Measurements from ENCODE around the gene PLEKHG3.
"Not testable (repeated sequence)": the region's sequence is repeated elsewhere in the genome, so short reads cannot be mapped to it uniquely, and the experiment has no call there.

PLEKHG3 gene

DNA sequence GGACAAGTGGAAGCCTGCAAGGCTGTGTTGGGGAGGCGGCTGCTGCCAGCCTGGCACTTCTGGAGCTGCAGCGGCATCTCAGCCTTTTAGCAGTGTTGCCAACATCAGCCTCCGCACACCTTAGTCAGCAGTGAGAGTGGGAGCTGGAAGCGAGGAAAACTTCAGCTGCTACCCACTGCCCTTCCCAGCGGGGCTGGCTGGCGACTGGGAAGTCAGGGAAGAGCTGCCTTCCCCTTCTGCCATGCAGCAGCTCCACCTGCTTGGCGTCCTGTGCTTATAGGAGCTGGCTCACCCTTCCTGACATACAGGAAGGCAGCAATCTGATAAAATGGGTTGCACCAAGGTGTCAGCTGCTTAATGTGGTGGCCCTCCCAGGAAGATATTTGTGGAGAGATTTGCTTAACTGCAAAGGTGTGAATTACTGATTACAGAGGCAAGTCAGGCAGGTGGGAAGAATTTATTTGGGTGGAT lies 15.4 kb upstream of the PLEKHG3 start:
- DNase-seq (ENCODE audit: low read depth) = no peak

DNA sequence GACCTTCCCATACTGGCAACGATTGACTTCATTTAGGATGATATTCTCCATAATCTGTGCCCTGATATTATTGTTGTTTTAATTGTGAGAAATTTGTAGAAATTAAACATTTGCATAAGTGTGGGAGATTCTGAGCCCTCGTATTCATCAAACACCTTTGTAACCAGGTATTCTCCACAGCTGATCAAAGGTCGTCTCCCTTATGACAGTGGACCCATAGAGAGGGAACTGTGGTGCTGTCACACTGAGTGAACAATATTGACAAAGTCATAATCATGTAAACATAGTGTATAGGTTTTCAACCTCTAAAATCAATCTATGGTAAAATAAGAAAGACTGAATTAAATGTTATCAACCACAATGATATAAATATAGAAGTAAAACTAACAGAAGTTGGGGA lies 14.9 kb upstream of the PLEKHG3 start:
- DNase-seq (ENCODE audit: low read depth) = no peak

GRCh38 chr14:64690607-64691006 lies 13.6 kb upstream of the PLEKHG3 start:
- DNase-seq (ENCODE audit: low read depth) = not testable (repeated sequence)

DNA sequence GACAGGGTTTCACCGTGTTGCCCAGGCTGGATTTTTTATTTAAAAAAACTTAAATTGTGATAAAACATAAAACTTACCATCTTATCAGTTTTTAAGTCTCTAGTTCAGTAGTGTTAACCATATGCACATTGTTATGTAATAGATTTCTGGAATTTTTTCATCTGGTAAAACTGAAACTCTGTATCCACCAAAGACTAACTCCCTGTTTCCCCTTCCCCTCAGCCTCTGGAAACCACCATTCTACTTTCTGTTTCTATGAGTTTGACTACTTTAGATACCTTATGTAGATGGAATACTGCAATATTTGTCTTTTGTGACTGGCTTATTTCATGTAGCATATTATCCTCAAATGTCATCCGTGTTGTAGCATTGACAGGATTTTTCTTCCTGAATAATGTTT lies 12.8 kb upstream of the PLEKHG3 start:
- no peak for DNase-seq (ENCODE audit: low read depth)

- no peak for DNase-seq (ENCODE audit: low read depth)
Observed at GRCh38 chr14:64692189-64692985, 11.8 kb upstream of the PLEKHG3 start.

DNA sequence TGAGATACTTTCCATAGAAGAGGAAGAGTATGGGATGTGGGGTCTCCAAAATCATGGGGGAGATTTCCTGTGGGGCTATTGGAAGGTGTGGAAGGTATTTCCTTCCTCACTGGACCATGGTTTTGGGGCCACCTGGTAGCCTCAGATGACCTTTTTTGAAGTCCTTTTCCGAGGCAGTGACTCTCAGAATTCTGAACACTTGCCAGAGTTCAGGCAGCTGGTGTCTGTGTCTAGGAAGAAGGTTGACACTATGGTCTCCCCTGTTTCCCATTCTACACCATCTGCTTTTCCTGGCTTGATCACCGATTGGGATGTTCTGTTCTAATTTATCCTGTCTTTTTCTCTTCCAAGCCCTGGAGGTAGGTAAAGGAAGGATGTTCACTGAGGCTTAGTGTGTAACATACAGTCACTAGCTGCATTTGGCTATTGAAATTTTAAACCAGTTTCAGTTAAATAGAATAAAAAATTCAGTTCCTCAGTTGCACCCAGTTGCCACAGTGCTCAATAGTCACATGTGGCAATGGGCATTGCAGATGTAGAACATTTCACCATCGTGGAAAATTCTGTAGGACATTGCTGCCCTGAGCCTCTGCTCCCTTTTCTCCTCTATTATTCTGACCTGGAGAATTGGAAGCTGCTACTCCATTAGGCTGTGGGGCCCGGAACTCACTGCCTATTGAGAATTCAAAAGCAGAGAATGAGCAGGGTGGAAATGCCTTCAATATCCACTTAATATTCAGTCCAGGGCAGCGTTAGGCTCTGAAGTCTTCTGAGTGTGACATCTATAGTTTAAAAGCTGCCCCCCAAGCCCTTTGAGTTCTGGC lies 11.0 kb upstream of the PLEKHG3 start:
- DNase-seq (ENCODE audit: low read depth) = no peak

- DNase-seq (ENCODE audit: low read depth) = no peak
Observed at GRCh38 chr14:64693810-64694165, 10.4 kb upstream of the PLEKHG3 start.

GRCh38 chr14:64695071-64695470 lies 9.2 kb upstream of the PLEKHG3 start:
- DNase-seq (ENCODE audit: low read depth) = no peak

DNA sequence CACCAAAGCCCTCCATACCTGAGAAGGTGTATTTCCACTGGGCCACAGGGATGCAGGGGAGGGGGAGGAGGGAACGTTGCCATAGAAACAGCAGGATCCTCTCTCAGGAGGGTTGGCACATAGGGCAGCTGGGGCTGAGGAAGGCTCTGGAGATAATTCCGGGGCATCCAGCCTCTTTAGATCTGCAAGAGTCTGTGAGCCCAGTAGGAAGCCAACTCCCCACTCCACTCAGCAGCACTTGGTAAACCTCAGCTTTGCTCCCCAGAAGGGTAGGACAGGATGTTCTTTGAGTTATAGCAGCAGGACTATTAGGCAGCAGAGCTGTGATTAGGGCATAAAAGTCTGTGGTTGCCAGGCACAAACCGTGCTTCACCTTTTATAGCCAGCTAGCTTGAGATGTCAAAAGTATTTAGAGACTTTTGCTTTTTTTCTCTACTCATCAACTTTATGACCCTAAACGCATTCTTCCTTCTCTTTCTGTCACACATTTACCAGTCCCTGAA lies 7.8 kb upstream of the PLEKHG3 start:
- no peak for DNase-seq (ENCODE audit: low read depth)

GRCh38 chr14:64698903-64699302 lies 5.3 kb upstream of the PLEKHG3 start:
- no peak for DNase-seq (ENCODE audit: low read depth)

- no peak for DNase-seq (ENCODE audit: low read depth)
Observed at GRCh38 chr14:64700290-64700689, 3.9 kb upstream of the PLEKHG3 start.

DNA sequence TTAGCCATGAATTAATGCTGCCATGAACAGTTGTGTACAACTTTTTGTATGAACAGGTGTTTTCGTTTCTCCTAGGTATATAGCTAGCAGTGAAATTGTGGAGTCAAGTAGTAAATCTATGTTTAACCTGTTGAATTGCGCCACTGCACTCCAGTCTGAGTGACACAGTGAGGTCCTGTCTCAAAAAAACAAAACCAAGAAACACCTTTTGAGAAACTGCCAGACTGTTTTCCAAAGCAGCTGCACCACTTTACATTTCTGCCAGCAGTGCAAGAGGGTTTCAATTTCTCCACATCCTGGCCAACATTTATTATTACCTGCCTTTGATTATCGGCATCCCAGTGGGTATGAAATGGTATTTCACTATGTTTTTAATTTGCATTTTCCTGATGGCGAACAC lies 3.3 kb upstream of the PLEKHG3 start:
- DNase-seq (ENCODE audit: low read depth) = no peak

DNA sequence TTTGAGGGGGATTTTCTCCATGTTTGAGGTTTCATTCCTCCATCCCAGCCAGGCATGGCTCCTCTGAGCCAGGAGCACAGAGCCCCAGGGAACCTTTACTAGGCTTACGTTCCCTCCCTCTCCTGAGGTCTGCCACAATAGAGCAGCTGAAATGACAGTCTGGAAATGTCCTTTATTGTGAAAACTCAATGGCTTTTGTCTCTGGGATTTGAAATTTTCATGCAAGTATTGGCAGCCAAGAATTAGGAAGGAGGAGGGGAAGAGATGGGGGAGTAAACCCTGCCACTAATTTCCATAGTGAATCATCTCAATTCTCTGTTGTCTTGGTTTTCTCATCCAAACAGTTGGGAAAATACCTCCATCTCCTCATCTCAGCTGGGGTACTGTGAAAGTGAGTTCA lies 2.6 kb upstream of the PLEKHG3 start:
- no peak for DNase-seq (ENCODE audit: low read depth)

GRCh38 chr14:64702493-64703394 lies 1.5 kb upstream of the PLEKHG3 start:
- no peak for DNase-seq (ENCODE audit: low read depth)

- no peak for DNase-seq (ENCODE audit: low read depth)
Observed at GRCh38 chr14:64703395-64704142, 655 bp upstream of the PLEKHG3 start.

GRCh38 chr14:64704743-64705380 lies 638 bp downstream of the PLEKHG3 start:
- no peak for DNase-seq (ENCODE audit: low read depth)

DNA sequence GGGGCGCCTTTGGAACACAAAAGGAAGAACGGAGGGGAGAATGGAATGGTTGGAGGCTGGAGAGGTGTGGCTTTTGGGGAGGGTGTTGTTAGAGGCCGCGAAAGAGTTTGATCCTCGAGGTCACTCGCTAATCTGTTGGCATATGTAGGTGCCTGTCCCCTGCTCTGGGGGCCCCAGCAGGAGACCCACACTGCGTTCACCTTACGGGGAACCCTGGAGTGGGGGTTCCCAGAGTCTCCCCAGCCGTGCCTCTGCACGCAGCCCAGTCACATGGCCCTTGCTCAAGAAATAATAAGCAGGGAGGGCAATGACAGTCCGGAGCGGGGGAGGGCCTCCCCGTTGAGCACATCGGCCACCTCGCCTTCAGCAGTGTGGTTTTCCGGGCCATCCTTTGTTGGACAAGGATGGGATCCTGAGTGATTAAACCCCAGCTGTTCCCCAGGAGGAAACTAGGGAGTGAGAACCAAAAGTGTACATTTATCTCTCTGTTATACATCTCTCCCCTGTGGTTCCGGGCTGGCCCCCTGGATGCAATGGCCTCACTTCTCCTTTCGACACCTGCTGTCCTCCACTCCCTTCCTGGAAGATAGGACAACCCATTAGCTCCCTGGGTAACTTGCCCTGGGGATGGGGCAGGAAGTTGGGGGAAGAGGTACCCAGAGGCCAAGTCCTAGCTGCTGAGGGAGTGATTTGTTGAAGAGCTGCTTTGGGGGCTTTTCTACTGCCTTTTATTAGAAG lies 1.3 kb downstream of the PLEKHG3 start:
- no peak for DNase-seq (ENCODE audit: low read depth)

- no peak for DNase-seq (ENCODE audit: low read depth)
Observed at GRCh38 chr14:64706119-64706592, 1.9 kb downstream of the PLEKHG3 start.

- no peak for DNase-seq (ENCODE audit: low read depth)
Observed at GRCh38 chr14:64706593-64707193, 2.5 kb downstream of the PLEKHG3 start.

DNA sequence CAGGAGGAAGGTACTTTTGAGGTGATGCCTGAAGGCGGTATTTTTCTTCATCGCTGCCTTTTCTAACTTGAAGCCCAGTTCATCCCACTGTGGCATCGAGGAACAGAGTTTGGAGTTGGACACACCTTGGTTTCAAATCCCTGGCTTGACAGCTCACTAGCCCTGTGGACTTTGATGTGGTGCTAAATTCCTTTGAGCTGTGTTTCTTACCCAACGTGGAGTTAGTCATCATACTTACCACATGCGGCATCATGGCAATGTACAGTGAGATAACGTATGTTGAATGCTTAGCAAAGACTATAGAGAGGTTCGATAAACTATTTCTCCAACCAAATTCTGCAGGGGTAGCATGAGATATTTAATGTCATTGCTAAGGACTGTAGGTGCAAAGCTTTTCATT lies 3.4 kb downstream of the PLEKHG3 start:
- no peak for DNase-seq (ENCODE audit: low read depth)
